EH (cell line): ENCODE results near the gene CDKL5.
A peak's percentile ranks its signal among the peaks of the same experiment; 100 is the strongest.

Source experiments
- DNase-seq: peaks from one replicate; pipeline ENCODE4 v3.0.0-alpha.2; 2015; ENCODE audit warnings: low read depth

The CDKL5 gene

GRCh38 chrX:18457000-18457399 lies 31.6 kb downstream of the CDKL5 start:
- DNase-seq = no peak

GRCh38 chrX:18461431-18461830 lies 36.0 kb downstream of the CDKL5 start:
- DNase-seq = no peak

GRCh38 chrX:18464499-18464898 lies 39.1 kb downstream of the CDKL5 start:
- DNase-seq = no peak

GRCh38 chrX:18465051-18465450 lies 39.6 kb downstream of the CDKL5 start:
- DNase-seq = no peak

- no peak for DNase-seq
Observed at GRCh38 chrX:18468599-18468998, 43.2 kb downstream of the CDKL5 start.

- DNase-seq = no peak
Observed at GRCh38 chrX:18471296-18471695, 45.9 kb downstream of the CDKL5 start.

- DNase-seq = peak; percentile 17
Observed at GRCh38 chrX:18490806-18491555, 65.6 kb downstream of the CDKL5 start.

GRCh38 chrX:18491587-18492340 lies 66.4 kb downstream of the CDKL5 start:
- DNase-seq = peak; percentile 32

GRCh38 chrX:18534949-18535348 lies 109.5 kb downstream of the CDKL5 start:
- DNase-seq = no peak

GRCh38 chrX:18537068-18537467 lies 111.7 kb downstream of the CDKL5 start:
- no peak for DNase-seq

- no peak for DNase-seq
Observed at GRCh38 chrX:18537524-18537923, 112.1 kb downstream of the CDKL5 start.

GRCh38 chrX:18542131-18542530 lies 116.7 kb downstream of the CDKL5 start:
- no peak for DNase-seq

- DNase-seq = no peak
Observed at GRCh38 chrX:18542905-18543304, 117.5 kb downstream of the CDKL5 start.

GRCh38 chrX:18543738-18544137 lies 118.3 kb downstream of the CDKL5 start:
- DNase-seq = no peak

GRCh38 chrX:18545771-18546170 lies 120.4 kb downstream of the CDKL5 start:
- DNase-seq = no peak

GRCh38 chrX:18548996-18549395 lies 123.6 kb downstream of the CDKL5 start:
- no peak for DNase-seq

- DNase-seq = no peak
Observed at GRCh38 chrX:18549643-18550042, 124.2 kb downstream of the CDKL5 start.

- DNase-seq = no peak
Observed at GRCh38 chrX:18557879-18558278, 132.5 kb downstream of the CDKL5 start.

- peak; percentile 1 for DNase-seq
Observed at GRCh38 chrX:18558799-18559198, 133.4 kb downstream of the CDKL5 start.

GRCh38 chrX:18561020-18561419 lies 135.6 kb downstream of the CDKL5 start:
- no peak for DNase-seq

GRCh38 chrX:18565727-18566126 lies 140.3 kb downstream of the CDKL5 start:
- DNase-seq = no peak

- no peak for DNase-seq
Observed at GRCh38 chrX:18566748-18567147, 141.3 kb downstream of the CDKL5 start.

- DNase-seq = no peak
Observed at GRCh38 chrX:18573556-18573955, 148.1 kb downstream of the CDKL5 start.

GRCh38 chrX:18574591-18574990 lies 149.2 kb downstream of the CDKL5 start:
- peak; percentile 83 for DNase-seq
